ENCODE results near the gene DNPEP.

Gene DNPEP

DNA sequence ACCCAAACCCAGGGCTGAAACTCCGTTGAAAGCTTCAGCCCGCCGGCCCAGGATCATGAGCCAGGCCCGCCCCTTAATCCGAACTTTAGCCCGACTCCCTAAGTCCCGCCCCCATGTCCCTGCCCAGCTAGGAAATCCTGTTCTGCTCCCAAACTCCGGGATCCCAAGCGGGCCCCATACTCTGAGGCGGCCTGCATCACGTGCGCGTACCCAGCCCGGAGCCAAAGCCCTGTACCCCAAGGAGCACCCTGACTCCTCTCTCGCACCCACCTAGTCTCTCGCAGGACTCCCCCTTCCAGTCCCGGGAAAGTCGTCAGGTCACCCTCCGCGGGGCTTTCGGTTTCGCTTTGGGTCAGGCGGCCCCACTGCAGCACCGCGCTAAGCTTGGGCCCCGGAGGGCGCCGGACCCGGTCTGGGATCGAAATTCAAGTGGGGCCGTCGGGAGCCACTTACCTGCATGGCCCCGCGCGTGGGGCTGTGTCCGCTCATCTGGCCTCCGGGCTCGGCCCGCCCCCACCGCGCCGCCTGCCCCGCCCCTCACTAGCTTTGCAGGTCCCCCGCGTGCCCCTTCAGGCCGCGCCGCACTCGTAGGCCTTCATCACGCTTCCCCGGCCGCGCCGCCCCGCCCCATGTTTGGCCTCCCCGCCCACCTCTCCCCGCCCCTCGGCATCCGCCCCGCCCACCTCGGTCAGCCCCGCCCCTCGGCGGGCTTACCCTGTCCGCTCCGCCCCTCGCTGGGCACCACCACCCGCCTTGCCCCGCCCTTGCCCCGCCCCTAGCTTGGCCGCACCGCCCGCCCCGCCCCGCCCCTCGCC, at the start of gene DNPEP:
Gene DNPEP, minus strand, starts transcription at position 607 of the 815 bp plus-strand sequence. Its CDS starts 118 bp downstream, at position 489.
- DNase-seq (ENCODE audit: low read depth in 2 of 2), result peak; percentile 78 to 88

DNA sequence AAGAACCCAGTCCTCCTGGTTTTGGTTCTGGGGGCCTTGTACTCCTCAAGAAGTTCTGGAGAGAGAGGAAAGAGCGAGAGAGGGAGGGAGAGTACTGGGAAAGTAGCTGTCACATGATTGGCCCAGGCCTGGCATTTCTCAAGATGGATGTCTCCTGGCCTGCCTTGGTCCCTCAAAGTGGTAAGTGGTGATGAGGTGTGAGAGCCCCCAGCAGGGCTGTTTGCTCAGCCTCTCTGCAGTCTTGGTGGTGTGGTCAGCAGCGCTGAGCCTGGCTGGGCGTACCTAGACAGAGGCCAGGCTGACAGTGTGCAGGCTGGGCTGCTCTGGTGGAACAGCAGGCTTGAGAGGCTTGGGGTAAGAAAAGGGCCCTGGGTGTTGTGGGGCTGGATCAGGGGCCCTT, 49.4 kb upstream of the DNPEP start:
- no peak for DNase-seq (ENCODE audit: low read depth in 2 of 2)

DNA sequence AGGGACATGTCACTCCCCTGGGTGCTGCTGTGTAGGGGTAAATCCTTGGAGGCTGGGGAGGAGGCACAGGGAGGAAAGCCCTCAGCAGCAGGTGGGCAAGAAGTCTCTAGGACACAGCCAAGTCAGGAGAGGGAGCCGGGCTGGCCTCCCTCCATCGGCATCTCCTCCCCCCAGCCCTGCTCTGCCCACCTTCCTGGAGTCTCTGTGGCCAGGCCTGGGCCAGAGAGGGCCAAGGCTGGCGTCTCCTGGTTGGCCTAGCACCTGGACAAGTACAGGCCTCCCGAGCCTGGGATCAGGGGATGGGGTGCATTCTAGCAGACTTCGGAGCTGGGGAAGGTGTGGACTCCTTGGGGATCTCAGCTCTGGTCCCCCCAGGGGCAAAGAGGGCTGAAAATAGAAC, 48.8 kb upstream of the DNPEP start:
- DNase-seq (ENCODE audit: low read depth in 2 of 2), result no peak

DNA sequence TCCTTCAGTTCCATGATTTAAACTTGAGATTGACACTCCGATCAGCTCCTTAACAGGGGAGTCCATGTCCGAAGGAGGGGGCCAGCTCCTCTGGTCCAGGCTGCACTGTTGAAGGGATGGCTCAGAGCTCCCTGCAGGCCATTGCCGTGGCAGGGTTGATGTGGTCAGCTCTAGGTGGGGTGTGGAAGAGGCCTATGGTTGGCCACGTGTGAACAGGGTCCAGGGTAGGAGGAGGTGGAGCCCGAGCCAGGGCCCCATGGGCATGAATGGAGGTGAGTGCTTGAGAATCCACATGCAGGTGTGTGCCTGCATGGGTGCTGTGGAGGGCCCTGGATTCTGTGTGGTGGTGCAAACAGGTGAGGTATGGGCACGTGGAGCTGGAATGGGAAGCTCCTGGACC, 48.0 kb upstream of the DNPEP start:
- no peak for DNase-seq (ENCODE audit: low read depth in 2 of 2)

DNA sequence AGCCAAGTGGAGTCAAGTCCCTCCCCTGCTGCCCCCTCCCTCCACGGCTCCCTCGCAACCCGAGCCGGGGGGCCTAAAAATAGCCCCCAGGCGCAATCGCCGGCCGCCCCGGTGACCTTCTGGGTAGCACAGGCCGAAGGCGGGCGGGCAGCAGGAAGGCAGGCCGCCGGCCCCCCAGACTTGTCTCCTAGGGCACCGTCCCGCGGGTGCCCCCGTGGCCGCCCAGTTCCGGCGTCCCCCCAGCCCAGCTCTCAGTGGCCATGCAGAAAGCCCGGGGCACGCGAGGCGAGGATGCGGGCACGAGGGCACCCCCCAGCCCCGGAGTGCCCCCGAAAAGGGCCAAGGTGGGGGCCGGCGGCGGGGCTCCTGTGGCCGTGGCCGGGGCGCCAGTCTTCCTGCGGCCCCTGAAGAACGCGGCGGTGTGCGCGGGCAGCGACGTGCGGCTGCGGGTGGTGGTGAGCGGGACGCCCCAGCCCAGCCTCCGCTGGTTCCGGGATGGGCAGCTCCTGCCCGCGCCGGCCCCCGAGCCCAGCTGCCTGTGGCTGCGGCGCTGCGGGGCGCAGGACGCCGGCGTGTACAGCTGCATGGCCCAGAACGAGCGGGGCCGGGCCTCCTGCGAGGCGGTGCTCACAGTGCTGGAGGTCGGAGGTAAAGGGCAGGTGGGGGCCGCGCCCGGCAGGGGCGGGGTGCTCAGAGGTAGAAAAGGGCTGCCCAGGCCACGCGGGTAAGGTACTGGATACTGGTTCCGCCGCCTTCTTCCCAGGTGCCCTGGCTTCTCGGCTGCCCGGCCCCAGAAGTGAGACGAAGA, 47.2 kb upstream of the DNPEP start, which contains the start of gene SPEG:
Gene SPEG, plus strand, starts transcription at position 126 of the 808 bp plus-strand sequence. Its CDS starts 135 bp downstream, at position 261.
- no peak for DNase-seq (ENCODE audit: low read depth in 2 of 2)

DNA sequence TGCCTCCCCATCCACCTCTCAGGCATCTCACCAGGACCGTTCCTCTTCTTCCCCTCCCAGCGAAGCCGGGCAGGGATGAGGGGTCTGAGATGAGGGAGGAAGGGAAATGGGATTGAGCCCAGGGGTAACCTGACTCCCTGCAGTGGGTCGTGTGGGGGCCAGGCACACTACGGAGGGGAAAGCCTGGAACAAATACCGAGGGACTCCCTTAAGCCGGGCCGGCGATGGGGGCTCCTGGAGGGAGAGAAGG, 46.7 kb upstream of the DNPEP start:
- DNase-seq (ENCODE audit: low read depth in 2 of 2), result no peak

DNA sequence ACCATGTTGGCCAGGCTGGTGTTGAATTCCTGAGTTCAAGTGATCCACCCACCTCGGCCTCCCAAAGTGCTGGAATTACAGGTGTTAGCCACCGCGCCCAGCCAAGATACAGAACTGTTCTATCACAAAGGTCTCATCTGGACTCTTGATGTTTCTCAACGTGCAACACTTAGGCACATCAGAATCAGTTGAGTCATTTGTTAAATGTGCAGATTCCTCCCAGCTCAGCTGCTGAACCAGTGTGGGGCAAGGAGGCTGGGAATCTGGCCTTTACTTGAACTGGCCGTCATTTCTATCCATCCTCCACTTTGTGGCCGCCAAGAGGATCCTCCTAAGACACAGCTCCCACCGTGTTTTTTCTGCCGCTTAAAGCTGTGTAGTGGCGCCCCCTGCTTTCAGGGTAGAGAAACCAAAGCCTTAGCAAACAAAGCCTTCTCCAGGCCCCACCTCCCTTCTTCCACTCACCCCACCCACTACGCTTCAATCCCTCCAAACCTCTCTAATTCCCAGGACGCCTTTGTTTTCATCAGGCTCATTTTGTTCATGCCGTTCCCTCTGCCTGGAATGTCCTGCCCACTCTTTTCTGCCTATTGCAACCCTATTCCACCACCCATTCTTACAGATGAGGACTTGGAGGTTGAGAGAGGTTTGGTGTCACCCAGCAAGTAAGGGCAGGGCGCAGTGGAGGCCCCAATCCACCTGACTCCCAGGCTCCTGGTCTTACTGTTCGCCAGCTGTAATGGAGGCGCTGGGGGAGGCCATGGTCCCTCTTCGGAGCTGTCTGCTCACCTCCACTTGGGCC, 46.2 kb upstream of the DNPEP start:
- no peak for DNase-seq (ENCODE audit: low read depth in 2 of 2)

DNA sequence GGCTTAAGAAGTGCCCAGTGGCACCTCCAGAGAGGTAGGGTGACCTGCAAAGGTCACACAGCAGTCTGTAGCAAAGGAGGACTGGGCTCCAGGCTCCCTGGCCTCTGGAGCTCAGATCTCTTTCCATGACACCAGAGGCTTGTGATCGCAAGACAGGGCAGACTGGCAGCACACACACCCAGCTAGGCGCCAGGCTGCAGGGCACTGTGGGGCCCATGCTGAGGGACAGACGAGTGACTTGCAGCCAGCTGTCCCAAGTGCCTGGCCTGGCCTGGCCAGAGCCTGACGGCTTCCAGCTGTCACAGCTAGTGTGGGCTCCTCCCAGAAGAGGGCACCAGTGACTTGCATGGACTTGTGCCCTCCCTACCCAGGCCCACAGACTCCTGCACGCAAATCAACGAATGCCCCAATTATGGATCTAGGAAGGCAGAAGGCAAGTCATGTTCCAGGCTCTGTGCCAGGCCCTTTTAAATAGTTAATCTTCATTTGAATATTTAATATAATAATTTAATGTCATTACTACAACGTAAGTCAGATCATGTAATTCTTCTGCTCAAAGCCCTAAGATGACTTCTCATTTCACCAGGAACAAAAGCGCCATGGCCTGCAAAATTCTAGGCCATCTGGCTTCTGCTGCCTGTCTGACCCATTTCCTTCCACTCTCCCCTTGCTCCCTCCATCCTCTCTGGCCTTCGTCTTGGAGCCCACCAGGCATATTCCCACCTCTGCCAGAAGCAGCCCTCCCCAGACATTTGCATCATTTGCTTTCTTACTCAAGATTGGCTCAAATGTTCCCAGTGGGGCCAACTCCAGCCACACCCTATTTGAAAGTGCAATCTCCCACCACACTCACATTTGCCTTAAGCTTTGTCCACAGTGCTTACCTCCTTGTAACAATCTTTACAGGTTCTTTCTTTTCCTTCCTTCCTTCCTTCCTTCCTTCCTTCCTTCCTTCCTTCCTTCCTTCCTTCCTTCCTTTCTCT, 43.2 kb upstream of the DNPEP start:
- DNase-seq (ENCODE audit: low read depth in 2 of 2), result no peak

DNA sequence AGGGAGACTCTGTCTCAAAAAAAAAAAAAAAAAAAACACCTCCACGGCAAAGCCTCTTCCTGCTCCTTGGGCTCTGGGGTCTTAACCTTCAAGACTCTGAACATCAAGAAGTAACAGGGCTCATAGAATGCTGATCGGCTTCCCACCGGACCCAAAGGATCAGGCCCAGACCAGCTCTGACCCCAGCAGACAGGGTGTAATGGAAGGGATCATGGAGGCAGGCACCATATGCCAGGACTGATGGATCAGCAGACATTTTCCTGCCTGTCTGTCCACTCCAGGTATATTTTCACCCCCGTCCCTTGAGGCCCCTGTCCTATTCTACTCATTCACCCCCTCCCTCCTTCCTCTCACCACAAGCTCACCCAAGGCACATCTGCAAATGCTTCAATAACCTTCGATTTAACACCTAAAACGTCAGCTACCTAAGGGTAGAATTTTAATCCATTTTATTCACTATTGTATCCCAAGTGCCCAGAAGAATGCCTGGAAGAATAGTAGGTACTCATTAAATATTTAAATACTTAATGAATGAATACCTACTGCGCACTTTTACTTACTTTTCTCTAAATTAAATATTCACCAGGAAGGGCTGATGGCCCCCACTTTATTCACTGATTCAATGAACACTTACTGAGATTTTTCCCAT, 42.4 kb upstream of the DNPEP start:
- no peak for DNase-seq (ENCODE audit: low read depth in 2 of 2)

DNA sequence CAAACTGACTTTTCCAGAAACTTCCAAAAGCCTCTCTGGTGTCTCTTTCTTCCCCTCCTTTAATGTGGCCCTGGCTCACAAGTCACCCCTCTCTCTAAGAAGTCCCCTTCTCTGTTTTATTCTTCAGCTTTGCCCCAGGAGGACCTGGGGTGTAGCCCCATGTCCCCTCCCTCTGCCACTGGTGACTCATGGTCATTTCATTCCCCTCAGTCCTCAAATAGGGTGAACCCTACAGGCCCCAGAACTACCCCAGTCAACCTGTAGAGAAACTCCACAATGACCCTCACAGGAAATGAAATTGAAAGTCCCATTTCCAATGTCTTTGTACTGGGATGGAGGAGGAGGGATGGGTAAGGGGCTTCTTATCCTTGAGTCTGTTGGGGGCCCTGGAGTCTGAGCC, 40.8 kb upstream of the DNPEP start:
- DNase-seq (ENCODE audit: low read depth in 2 of 2), result no peak

DNA sequence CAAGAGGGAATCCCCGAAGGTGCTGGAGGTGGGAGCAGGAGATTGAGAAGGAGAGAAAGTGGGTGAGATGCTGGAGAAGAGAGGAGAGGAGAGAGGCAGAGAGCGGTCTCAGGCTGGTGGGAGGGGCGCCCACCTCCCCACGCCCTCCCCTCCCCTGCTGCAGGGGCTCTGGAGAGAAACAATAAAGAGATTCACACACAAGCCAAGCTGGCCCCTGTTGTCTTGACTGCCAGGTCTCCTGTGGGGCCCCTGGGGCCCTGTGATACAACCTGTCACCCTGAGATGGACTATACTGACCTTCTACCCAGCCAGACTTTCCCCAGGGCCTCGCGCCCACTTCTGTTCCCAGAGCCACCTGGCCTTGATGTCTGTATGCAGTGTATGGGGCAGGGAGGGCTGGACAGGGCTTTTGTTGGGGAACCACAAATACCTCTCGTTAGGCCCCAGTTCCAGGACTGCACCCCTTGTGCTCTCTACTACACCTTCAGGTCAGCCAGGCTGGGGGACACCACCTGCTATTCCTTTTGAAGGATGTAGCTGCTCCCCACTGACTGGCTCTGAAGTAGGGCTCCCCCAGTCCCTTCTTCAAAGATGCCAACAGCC, 38.9 kb upstream of the DNPEP start:
- no peak for DNase-seq (ENCODE audit: low read depth in 2 of 2)

DNA sequence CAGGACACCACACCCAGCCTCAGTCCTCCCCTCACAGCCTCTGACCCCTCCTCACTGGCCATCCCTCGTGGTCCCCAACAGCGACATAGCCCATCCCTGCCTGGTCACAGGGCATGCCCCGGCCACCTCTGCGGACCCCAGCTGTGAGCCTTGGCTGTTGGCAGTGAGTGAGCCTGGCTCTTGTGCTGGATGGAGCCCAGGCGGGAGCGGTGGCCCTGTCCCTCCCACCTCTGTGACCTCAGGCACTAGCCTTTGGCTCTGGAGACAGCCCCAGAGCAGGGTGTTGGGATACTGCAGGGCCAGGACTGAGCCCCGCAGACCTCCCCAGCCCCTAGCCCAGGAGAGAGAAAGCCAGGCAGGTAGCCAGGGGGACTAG, 38.3 kb upstream of the DNPEP start:
- DNase-seq (ENCODE audit: low read depth in 2 of 2), result no peak

DNA sequence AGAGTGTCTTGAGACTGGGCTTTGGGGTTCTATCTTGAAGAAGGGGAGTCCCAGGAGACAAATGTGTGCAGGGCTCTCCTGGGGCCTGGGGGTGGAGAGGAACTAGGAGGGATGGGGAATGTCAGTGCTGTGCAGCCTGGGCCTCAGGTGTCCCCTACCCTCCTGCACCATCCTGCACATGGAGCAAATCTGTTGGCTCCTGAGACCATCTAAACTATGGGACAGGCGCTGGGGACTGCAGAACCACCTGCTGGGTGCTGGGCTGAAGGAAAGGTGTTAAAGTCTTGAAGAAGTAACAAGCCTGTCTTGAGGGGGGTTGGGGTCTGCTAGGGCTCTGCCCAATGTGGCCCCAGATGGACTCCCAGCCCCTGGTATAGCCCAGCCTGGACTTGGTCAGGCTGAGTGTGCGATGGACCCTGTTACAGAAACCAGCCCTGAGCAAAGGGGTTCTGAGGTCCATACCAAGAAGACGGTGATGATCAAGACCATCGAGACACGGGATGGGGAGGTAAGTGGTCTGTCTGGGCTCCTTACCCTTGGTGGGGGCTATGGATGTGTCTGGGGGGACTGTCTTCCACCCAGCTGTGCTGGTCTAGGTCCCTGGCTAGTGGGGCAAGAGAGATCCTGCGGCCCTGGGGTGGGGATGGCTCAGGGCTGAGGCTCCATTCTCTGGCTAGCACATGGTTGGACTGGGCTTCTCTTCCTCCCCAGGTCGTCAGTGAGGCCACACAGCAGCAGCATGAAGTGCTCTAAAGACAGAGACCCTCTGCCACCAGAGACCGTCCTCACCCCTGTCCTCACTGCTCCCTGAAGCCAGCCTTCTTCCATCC, 37.7 kb upstream of the DNPEP start:
- DNase-seq (ENCODE audit: low read depth in 2 of 2), result no peak

DNA sequence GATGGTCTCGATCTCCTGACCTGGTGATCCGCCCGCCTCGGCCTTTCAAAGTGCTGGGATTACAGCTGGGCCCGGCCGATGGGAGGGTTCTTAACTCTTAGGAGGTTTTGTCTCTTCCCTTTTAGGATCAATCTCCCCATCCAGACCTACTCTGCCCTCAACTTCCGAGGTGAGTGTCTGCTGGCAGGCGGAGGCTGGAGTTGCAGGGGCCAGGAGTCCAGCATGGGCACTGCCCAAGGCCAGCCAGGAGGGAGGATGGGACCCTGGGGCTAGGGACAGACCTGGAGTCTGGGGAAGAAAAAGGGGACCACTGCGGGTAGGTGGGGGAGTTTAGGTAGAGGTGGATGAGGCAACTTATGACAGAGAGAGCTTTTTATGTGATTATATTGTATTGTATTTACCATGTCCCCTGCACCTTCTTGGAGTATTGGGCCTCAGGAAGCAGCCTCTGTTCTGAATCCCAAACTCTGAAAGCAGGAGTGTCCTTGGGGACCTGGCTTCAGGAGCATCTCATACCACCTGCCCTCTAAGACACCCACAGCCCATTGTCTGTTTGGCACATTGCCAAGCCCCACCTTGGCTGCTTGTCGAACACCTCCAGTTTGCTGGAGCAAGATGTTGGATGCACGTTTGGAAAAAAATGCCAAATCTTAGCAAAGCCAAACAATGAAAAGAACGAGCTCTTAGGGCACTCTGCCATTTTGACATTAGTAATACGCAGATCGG, 36.1 kb upstream of the DNPEP start:
- DNase-seq (ENCODE audit: low read depth in 2 of 2), result no peak

DNA sequence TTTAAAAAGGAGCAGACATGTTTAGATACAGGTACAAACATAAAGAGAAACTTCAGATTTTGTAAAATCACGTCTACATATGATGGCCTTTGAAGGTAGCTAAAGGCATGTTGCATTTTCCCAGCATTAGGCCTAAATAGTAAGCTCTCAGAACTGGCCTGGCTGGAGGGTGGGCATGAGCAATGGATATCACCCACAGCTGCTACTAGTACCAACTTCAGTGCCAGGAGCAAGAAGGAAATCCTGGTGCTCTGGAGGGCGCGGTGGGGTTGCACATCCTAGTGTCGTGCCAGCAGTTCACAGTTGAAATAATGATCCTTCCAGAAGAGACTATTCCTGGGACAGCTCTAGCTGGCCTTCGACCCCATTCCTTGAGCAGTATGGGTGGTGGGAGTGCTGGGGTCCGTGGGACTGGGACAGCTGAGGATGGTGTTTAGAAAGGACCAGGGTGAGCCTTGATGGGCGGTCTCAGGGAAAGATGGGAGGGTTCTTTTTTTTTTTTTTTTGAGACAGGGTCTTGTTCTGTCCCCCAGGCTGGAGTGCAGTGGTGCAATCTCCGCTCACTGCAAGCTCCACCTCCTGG, 35.3 kb upstream of the DNPEP start:
- DNase-seq (ENCODE audit: low read depth in 2 of 2), result no peak

DNA sequence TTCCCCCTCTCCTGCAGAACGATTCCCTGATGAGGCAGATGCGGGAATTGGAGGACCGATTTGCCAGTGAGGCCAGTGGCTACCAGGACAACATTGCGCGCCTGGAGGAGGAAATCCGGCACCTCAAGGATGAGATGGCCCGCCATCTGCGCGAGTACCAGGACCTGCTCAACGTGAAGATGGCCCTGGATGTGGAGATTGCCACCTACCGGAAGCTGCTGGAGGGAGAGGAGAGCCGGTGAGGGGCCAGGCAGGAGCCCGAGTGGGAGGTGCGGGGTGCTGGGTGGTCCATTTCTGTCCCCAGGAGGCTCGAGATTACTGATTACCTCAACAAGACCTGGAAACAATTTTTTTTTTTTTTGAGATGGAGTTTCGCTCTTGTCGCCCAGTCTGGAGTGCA, 33.6 kb upstream of the DNPEP start:
- DNase-seq (ENCODE audit: low read depth in 2 of 2), result no peak

DNA sequence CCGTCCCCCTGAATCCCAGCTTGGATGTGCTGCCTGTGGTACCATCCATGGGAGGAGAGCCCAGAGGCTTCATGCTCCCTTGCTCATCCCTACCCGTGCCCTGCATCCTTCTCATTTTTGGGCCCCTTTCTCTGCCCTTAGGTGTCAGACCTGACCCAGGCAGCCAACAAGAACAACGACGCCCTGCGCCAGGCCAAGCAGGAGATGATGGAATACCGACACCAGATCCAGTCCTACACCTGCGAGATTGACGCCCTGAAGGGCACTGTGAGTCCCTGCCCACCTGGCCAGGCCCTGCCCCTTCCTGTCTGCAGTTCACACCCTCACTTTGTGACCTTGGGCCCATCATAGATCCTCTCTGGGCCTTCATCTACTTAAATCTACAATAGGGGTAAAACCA, 33.0 kb upstream of the DNPEP start:
- DNase-seq (ENCODE audit: low read depth in 2 of 2), result no peak
